ENCODE results near the gene ABAT. TPM values are rescaled to one million over a fixed set of nuclear protein-coding genes. Genes with fewer than 3 reads are reported as not detected.

ABAT gene
- total RNA-seq, 1 donor from 2014 or later, result 9.8 TPM

DNA sequence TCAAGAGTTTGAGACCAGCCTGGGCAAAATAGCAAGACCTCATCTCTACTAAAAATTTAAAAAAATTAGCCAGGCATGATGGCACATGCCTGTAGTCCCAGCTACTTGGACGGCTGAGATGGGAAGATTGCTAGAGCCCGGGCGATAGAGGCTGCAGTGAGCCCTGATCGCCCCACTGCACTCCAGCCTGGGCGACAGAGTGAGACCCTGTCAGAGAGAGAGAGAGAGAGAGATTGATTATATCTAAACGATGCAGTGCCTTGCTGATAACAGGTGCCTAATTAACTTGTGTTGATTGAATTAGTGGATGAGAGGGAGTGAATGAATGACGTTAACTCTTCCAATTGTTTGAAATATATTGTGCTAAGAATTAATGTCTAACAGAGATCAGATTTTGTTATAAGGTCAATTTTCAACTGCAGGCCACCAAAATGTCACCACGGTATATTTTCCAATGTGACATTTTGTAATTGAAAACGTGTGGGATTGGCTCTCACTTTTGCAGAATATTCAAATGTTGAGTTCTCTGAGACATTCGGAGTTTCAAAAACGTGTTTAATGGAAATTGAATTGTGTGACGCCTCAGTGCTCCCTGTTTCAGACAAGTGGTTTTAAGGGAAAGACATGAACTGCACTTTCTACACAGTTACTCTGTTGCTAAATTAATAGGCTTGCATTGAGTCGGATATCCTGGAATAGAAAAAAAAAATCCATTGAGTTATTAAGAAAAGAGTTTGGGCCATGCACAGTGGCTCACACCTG lies 53.6 kb downstream of the ABAT start:
- Histone ChIP-seq H3K4me1 (no peaks in the 10 kb centered on the region), H3K4me3 (no peak overlapping the region), H3K36me3 (no peaks in the 10 kb centered on the region), H3K27ac (no peak overlapping the region), H3K27me3 (no peaks in the 10 kb centered on the region), H3K9me3 (no peaks in the 10 kb centered on the region)
- TF ChIP-seq, protein P1, sequence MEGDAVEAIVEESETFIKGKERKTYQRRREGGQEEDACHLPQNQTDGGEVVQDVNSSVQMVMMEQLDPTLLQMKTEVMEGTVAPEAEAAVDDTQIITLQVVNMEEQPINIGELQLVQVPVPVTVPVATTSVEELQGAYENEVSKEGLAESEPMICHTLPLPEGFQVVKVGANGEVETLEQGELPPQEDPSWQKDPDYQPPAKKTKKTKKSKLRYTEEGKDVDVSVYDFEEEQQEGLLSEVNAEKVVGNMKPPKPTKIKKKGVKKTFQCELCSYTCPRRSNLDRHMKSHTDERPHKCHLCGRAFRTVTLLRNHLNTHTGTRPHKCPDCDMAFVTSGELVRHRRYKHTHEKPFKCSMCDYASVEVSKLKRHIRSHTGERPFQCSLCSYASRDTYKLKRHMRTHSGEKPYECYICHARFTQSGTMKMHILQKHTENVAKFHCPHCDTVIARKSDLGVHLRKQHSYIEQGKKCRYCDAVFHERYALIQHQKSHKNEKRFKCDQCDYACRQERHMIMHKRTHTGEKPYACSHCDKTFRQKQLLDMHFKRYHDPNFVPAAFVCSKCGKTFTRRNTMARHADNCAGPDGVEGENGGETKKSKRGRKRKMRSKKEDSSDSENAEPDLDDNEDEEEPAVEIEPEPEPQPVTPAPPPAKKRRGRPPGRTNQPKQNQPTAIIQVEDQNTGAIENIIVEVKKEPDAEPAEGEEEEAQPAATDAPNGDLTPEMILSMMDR (IDR thresholded peaks at IDR 0.05), result no peak
- ATAC-seq (no peak), DNase-seq (no peak)
- intact Hi-C loops (cut with DNase I), result loop anchor here (10.0 kb wide), 1 partner anchor 57 kb away; no protein-coding TSS in a partner anchor

DNA sequence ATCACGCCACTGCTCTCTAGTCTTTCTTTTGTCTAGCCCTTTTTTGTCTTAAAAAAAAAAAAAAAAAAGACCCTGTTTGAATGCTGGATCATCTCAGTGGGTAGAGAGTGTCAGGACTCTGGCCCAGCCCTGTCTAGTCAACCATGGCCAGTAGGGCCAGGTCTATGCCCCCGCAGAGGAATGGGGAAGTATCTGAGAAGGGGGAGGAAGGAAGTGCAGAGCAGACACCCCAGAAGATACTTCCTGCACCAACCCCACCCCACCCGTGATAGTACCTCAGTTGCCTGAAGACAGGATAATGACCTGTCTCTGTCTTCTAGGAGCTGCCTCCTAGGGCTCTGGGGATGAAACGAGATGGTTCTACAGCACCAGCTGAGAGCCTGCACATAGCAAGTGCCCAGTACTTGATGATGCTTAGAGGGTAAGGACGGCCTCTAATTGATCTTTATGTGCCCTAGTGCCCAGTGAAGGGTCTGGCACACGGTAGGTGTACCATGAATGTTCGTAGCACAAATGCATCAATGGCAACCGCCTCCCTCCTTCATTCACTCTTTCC lies 55.4 kb downstream of the ABAT start:
- Histone ChIP-seq H3K4me3 (no peak overlapping the region), H3K27me3 (no peaks in the 10 kb centered on the region), H3K36me3 (no peaks in the 10 kb centered on the region), H3K4me1 (no peaks in the 10 kb centered on the region), H3K27ac (no peak overlapping the region), H3K9me3 (no peaks in the 10 kb centered on the region)
- TF ChIP-seq, protein P1 (IDR thresholded peaks at IDR 0.05), result no peak
- intact Hi-C loops (cut with DNase I), result loop anchor here (10.0 kb wide), 1 partner anchor 55 kb away; no protein-coding TSS in a partner anchor
- ATAC-seq, result peak; percentile 57
- no peak for DNase-seq

DNA sequence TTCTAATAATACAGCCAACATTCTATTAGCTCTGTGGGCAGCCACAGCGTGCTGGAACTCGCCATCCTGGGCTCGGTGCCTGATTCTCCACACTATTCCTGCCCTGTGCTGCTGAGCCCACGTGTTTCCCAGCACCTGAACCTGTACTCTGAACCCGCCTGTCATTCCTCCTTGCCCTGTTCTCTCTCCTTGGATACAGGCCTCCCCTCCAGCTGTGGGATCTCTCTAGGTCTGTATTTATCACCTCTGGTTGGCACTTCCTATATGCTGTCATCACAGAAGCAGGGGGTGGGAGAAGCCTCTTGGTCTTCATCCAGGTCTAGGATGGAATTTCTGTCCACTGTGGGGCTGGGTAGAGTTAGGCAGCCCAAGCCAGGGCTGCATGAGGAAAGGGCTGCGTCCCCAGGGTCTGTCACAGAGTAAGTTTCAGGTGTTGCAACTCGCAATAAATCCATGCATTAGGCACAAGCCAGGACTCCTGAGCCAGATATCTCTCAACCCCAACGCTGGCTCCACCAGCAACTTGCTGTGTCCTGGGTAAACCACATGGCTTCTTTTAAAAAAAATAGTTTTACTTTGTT lies 56.0 kb downstream of the ABAT start:
- Histone ChIP-seq H3K9me3 (no peaks in the 10 kb centered on the region), H3K27me3 (no peaks in the 10 kb centered on the region), H3K36me3 (no peaks in the 10 kb centered on the region), H3K4me1 (no peaks in the 10 kb centered on the region), H3K27ac (no peak overlapping the region), H3K4me3 (no peak overlapping the region)
- no peak for DNase-seq
- intact Hi-C loops (cut with DNase I), result no loop called here
- TF ChIP-seq, protein P1 (IDR thresholded peaks at IDR 0.05), result no peak
- peak; percentile 32 for ATAC-seq

DNA sequence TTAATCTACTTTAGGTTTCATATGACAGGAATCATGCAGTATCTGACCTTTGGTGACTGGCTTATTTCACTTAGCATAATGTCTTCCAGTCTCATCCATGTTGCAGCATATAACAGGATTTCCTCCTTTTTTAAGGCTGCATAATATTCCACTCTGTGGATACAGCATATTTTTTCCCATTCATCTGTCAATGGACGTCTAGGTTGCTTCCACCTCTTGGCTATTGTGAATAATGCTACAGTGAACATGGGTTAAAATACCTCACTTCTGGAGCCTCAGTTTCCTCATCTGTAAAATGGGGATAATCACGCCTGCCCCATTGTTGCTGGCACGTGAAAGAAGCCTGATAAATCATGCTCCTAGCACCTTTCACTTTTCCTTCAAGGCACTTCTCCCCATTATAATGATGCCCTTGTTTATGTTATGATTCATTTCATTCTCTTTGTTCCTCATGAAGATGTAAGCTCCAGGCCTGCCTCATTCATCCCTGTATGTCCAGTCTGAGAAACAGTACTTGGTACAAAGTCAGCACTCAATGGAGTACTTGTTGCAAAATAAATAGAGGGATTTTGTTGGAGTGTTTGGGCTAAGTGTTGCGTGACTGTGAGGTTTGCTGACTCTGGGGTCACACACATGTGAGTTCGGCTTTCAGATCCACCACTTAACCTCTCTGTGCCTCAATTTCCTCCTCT lies 59.6 kb downstream of the ABAT start:
- Histone ChIP-seq H3K9me3 (no peaks in the 10 kb centered on the region), H3K4me3 (no peak overlapping the region), H3K36me3 (no peaks in the 10 kb centered on the region), H3K4me1 (no peaks in the 10 kb centered on the region), H3K27ac (no peak overlapping the region), H3K27me3 (no peaks in the 10 kb centered on the region)
- intact Hi-C loops (cut with DNase I), result no loop called here
- TF ChIP-seq, protein P1 (IDR thresholded peaks at IDR 0.05), result no peak
- ATAC-seq (no peak), DNase-seq (peak; percentile 5)

DNA sequence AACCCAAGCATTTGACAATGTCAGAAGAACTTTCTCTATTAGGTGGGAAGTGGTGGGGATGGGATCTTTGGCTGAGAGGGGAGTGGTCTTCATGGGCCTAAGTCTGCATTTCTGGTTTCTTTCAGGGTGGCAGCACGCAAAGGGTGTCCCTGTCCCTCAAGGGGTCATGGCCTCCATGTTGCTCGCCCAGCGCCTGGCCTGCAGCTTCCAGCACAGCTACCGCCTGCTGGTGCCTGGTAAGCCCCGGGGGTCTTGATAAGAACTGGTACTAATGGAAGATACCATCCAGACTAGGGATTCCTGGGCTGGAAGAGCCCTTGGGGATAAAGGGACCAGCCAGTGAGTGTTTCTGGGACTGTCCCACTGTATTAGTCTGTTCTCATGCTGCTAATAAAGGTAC lies 61.2 kb downstream of the ABAT start:
- TF ChIP-seq, protein P1 (IDR thresholded peaks at IDR 0.05), result no peak
- no peaks in the 10 kb centered on the region for H3K36me3 ChIP-seq
- H3K9me3 ChIP-seq, result no peaks in the 10 kb centered on the region
- peak; percentile 23 for DNase-seq
- H3K27me3 ChIP-seq, result no peaks in the 10 kb centered on the region
- intact Hi-C loops (cut with DNase I), result no loop called here
- H3K4me3 ChIP-seq, result no peak overlapping the region
- no peak overlapping the region for H3K27ac ChIP-seq
- H3K4me1 ChIP-seq, result no peaks in the 10 kb centered on the region
- no peak for ATAC-seq
